HuH-7 (cell line): ENCODE results near the gene NFIB.

Experiments
- DNase-seq: peaks from one replicate; pipeline ENCODE4 v3.0.0; 2011; ENCODE audit warnings: low spot score

The NFIB gene

GRCh38 chr9:14066831-14067230 is 247.1 kb downstream of the NFIB start:
- no peak for DNase-seq

- DNase-seq = no peak
Measured at GRCh38 chr9:14066032-14066431, 247.9 kb downstream of the NFIB start.

GRCh38 chr9:14064940-14065339 is 249.0 kb downstream of the NFIB start:
- DNase-seq = no peak

- no peak for DNase-seq
Measured at GRCh38 chr9:14063756-14064155, 250.2 kb downstream of the NFIB start.

GRCh38 chr9:14062586-14063221 is 251.2 kb downstream of the NFIB start:
- no peak for DNase-seq

- no peak for DNase-seq
Measured at GRCh38 chr9:14061936-14062585, 251.9 kb downstream of the NFIB start.

- no peak for DNase-seq
Measured at GRCh38 chr9:14058325-14058688, 255.6 kb downstream of the NFIB start.

- no peak for DNase-seq
Measured at GRCh38 chr9:14057368-14058324, 256.3 kb downstream of the NFIB start.

GRCh38 chr9:14056316-14056861 is 257.6 kb downstream of the NFIB start:
- DNase-seq = no peak

GRCh38 chr9:14054096-14054495 is 259.8 kb downstream of the NFIB start:
- DNase-seq = no peak

- no peak for DNase-seq
Measured at GRCh38 chr9:14052359-14052758, 261.6 kb downstream of the NFIB start.

GRCh38 chr9:14051419-14051818 is 262.5 kb downstream of the NFIB start:
- no peak for DNase-seq

- DNase-seq = no peak
Measured at GRCh38 chr9:14043483-14043882, 270.5 kb downstream of the NFIB start.

- no peak for DNase-seq
Measured at GRCh38 chr9:14037331-14037730, 276.6 kb downstream of the NFIB start.

- DNase-seq = no peak
Measured at GRCh38 chr9:14033067-14033466, 280.9 kb downstream of the NFIB start.
